ENCODE results near the gene POLR2C.
A peak's percentile ranks its signal among the peaks of the same experiment; 100 is the strongest.

Gene POLR2C

DNA sequence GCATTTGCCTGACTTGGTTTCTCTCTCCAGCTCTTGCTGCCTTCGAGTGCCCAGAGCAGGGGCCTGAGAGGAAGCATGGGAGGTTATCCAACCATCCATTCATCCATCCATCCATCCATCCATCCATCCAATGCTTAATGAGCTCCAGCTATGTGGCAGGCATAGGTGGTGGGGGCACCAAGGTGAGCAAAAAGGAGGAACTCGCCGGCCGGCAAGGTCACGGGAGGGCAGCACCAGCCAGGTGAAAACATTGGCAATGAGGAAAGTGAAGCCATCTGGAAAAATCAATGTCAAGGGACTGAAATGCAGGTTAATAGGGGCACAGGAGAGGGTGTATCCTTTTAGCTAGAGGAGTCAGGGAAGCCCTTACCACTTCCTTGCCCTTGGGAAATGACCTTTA is 42.0 kb downstream of the POLR2C start:
- no peak for DNase-seq

DNA sequence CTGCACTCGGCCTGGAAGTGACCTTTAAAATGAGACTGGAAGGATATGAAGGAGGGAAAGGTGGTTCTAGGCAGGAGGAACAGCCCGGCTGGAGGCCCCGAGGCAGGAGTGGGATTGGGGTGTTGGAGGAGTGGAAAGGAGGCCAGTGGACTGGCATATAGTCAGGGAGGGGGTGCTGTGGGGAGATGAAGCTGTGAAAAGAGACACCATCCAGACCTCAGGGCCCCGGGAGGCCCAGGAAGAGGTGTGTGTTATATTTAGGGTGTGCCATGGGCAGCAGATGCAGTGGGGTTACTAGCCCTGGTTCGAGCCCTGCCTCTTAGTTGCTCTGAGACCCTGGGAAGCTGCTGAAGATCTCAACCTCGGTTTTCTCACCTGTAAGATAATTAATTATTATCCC is 42.7 kb downstream of the POLR2C start:
- no peak for DNase-seq

DNA sequence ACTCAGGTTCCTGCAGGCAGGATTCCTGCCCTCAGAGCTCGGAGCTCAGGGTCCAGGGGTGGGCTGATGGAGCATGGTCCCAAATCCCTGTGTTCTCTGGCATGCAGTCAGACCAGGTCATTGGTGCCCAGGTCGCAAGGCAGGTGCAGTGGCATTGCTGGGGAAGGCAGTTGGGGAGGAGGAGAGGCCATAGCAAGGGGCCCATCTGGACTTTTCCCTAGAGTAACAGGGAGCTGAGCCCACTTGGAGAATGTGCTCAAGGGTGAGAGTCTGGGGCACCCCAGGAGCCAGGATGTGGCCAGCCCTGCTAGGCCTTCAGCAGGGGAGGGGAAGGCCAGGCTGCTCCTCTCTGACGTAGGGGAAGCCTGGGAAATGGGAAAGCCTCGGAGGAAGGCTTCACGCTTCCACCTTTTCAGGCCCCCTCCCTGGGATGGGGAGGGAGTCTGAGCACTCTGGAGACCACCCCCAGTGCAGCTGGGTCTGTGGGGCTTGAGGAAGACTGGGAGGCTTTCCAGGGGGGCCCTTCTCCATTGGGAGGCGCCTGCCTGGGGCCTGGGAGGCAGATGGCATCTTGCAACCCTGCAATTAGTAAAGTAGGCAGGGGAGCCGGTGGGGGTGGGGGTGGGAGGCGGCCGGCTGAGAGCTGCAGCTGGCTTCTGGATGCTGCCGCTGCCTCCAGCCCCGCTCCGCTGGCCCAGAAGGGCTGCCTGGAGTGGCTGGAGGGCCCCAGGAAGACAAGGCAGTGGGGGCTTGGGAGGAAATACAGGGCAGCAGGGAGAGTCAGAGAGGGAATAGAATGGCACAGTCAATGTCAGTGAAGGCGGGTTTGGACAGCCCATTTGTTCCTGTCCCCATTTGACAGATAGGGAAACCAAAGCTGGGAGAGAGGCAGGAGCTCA is 44.9 kb downstream of the POLR2C start:
- DNase-seq = no peak

DNA sequence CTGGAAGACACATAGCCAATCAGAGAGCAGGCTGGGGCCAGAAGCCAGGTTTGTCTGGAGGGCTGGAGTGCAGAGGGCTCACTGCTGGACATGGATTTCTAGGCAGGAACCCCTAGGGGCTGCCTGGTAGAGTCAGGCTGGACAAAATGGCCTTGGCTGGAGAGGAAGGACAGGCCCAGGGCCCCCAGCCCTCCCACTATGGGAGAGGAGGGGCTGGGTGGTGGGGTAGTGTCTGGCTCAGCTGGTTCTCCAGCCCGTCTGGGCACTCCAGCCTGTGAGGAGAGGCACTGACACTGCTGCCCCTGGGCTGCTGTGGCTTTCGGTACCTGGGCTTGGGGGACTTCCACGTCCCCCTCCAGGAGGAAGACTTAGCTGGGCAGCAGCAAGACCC is 45.6 kb downstream of the POLR2C start:
- DNase-seq = no peak

DNA sequence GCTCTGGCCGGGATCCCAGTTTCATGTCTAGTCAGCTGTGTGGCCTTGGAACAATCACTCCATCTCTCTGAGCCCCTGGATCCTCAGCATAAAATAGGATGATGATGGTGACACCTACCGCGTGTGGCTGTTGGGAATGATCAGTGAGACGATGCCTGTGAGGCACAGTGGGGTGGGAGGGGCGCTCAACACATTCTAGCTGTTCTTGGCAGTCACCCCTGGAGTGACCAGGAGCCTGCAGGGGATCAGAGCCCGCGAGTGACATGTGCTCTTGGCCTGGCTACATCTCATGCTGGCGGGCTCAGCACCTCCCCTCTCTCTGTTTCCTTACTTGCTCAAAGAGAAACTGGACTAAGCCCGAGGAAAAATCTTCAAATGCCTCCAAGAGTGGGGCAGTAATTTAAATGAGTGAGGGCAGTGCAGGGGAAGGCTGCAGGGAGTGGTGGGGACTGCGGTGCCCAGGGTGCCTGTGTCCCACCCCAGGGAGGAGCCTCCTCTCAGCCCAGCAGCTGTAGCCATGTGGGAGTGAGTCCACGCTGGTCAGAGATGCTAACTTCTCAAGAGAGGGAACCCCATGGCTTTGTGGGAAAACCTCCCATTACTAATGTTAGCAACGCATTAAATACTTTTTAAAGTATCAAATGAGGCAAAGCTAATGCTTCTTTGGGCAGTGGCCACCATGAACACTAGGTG is 46.9 kb downstream of the POLR2C start:
- no peak for DNase-seq

DNA sequence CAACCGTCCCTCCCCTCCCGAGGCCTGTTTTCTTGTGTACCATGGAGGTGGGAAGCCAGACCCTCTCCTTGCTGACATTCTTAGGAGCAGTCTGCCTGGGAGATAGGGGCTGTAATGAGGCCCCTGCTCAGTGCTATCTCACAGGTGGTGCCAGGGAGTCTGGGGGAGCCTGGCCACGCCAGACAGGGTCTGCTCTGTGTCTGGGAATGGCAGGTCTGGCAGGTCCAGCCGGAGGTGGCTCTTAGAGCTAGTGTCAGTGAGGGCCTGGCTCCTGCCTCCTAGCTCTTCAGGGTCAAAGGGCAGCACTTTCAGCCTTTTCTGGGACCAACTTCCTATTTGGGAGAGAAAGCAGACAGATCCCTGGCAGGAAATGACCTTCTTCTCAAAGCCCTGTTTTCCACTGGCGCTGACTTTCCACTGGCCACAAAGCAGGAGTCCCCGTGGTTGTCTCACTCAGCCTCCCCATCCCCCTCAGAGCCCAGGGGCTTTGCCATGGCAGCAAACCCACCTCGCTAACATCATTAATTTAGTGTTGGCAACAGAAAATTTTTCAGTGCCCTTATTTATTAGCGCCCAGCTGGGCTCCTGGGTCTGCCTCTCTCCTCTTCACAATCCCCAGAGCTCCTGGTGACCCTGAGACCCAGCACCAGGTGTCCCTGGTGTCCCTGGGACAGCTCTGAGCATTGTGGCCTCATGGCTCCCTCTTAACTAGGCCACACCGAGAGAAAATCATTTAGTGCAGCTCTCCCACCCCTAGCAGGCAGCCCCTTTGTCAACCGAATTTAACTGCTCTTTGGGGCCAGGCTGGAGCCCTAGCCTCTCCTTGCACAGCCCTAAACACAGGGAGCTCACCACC is 47.8 kb downstream of the POLR2C start:
- no peak for DNase-seq

DNA sequence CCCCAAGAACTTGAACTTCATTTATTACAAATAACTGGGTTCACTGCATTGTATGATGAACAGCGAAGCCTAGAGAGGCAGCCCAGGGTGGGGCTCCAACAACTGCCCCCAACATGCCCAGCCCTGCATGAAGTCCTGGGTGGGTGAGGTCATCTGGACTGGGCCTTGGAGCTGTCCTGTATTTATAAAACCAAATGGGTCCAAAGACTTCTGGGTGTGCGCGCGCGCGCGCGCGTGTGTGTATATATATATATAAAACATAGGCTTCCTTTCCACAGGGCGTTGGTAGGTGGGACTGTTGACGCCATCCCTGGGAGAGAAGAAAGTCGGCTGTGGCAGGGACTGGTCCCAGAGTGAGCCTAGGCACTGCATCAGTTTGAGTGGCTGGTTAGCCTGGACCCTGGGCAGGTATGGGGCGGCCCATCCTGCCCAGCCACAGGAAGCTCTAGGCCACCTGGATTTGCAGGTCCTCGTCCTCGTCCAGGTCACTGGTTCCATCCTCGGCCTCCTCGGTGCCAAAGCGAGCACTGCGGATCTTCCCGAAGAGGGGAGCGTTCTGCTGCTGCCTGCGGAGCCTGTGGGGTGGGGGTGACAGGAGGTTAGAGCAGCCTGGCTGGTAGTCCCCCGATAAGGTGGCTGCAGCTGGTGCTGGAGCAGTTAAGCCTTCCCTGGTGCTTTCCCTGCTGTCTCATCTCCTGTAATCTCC is 50.0 kb downstream of the POLR2C start:
- no peak for DNase-seq

DNA sequence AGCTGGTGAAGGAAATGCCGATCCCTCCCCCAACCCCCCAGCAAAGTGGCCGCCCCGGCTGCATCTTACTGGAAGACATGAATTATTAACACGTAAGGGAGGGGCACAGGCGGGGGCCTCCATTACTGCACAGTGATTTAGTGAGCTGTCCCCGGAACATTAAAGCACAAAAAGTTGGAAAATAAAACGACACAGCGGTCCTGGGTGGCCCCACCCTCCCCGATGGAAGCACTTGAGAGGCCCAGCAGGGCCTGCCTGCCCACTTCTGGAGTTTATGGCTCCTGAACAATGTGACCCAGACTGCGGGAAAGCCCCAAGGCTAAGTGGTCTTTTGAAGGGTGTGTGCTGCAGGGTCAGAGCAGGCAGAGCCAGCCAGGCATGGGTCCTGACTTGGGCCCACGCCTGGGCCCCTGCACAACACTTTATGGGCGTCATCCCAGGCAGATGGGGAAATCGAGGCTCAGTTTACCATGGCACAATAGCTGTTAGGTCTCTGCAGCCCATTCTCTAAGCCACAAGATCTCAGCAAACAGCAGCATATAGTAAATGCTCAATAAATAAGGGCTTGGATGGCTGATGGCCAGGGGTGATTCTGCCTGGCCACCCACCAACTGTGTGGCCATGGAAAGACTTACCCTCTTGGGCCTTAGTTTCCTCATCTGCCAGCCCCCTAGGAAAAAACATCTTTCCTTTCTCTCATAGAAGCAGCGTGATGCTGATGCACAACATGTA is 51.1 kb downstream of the POLR2C start:
- DNase-seq = no peak

DNA sequence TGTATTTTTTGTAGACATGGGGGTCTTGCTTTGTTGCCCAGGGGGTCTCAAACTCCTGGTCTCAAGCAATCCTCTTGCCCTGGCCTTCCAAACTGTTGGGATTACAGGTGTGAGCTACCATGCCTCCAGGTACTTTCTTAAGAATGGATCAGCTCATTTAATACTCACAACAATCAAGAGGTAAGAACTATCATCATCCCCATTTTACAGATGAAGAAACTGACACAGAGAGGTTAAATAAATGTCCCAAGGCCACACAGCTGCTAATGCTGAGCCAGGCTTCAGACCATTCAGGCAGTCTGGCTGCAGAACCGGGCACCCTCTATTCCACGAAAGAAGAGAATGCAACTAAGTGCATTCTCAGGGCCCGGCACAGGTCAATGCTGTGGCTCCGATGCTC is 51.9 kb downstream of the POLR2C start:
- DNase-seq = no peak

DNA sequence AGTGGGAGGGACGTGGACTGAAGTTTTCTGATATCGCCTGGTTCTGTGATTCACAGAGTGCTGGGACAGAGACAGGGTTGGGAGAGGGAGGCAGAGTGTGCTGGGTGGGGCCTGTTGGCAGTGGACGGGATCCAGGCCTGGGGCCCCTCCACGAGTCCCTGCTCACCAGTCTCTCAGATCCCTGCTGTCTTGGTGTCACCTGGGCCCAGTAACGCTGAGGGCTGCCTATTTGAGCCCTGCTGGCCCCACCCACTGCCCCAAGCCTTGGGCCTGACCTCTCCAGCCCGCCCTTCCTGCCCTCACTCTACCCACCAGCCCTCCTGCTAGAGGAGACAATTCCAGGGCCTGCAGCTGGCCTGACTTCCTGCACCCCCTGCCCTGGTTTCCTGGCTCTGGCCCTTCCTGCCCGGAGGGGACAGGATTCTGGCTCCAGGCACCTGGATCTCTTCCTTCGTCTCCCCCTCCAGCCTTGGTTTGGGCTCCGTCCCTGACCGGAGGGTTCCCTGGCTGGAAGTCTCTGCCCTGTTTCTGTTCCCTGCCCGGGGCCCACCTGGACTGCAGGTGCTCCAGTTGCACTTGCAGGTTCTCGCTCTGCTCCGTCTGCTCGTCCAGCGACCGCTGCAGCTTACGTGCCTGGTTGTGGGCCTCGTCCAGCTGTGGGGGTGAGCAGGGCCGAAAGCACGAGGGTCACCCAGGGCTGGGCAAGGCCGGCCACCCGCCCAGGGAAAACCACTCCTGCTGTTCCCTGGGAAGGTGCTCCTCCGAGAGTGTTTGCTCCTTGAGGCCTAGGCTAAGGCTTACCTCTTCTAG is 52.5 kb downstream of the POLR2C start:
- no peak for DNase-seq

DNA sequence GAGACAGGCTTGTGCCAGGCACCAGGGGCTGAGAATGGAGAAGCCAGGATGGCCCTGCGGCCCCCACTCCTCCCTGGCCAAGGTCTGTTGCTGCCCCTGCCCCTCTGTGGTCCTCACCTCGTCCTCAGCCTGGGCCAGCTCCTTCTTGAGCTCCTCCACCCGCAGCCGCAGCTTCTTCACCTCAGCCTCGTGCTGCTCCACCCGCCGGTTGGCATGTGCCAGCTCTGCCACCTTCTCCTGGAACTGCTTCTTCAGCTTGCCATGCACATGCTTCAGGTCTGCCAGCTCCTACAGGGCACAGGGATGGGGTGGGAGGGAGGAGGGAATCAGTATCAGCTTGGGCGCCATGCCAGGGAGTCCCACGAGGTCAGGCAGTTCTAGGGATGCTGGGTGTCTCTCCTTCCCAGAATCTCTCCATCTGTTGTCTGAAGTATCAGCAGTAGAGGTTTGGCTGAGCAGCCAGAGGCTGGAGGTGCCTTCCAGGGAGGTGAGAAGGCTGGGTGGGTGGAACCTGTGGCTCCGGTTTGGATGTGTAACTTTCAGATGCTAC is 53.8 kb downstream of the POLR2C start:
- DNase-seq = no peak

DNA sequence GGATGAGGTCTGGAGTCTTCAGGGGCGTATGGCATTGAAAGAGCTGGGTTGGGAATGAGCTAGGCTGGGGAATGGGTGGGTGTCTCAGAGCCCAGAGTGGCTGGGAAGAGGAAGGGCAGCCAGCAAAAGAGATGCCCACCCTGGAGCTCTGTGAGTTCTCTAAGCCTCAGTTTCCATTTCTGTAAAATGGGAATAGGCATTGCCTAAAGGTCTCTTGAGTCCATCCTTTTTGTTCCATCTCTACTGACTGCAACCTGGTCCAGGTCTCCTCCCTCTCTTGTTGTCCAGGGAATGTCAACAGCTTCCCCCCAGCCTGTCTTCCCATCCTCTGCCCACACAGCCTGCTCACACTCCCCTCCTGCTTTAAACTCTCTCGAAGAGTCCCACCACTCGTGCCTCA is 54.3 kb downstream of the POLR2C start:
- no peak for DNase-seq

DNA sequence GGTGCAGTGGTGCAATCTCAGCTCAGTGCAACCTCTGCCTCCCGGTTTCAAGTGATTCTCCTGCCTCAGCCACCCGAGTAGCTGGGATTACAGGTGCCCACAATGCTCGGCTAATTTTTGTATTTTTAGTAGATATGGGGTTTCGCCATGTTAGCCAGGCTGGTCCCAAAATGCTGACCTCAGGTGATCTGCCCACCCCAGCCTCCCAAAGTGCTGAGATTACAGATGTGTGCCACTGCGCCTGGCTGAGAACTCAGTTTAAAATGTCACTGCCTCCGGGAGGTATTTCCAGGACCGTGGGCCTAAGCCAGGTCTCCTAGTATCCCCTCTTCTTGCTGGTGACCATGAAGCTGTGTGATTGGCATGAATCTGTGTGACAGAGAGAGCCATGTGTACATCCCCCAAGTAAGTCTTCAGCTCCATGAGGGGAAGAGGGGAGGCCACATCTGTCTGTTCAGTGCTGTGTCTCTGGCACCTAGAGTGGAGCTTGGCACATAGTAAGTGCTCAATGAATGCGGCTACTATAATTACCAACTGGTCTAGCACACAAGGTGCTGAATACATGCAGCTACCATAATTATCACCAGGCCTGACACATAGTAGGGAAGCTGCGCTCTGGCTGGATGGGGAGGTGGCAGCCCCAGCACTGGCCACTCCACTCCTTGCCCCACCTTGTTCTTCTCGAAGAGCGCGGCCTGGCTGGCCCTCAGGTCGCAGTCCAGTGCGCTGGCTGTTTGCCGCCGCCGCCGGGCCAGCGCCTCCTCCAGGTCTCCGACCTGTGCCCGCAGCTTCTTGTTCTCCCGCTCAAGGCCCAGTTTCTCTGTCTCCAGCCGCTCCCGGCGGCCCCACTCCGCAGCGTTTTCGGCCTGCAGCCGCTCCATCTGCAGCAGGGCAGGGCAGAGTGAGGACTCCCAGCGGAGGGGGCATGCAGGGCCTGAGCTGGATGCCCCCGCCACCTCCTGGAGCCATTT is 55.2 kb downstream of the POLR2C start:
- no peak for DNase-seq

DNA sequence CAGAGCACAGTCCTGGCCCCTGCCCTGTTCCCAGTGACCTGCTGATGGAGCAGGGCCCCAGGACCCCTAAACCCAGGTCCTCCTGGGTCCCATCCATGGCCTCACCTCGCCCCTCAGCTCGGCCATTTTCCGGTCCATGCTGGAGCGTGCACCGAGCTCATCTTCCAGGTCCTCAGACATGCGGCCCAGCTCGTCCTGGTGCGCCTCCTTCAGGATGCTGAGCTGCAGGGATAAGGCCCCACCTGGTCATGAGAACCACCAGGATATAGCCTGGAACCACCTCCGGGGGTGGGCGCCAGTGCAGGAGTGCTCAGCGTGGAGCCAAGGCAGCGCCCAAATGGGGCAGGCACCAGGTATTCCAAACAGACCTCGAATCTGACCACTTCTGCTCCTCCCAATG is 56.0 kb downstream of the POLR2C start:
- DNase-seq = no peak

DNA sequence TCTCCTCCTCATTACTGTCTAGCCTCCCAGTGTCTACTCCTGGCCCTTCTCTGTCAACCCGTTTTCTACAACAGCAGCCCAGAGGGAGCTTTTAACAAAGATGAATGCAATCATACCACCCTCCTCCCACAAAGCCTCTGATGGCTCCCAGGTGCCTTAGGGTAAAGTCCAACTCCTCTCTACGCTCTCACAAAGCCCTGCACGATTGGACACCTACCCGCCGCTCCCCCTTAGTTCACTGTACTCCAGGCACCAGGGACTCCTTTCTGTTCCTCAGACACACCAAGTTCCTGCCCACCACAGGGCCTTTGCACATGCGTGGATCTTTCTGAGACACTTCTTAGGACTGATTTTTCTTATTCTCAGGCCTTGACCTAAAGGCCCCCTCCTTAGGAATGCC is 56.4 kb downstream of the POLR2C start:
- DNase-seq = no peak

DNA sequence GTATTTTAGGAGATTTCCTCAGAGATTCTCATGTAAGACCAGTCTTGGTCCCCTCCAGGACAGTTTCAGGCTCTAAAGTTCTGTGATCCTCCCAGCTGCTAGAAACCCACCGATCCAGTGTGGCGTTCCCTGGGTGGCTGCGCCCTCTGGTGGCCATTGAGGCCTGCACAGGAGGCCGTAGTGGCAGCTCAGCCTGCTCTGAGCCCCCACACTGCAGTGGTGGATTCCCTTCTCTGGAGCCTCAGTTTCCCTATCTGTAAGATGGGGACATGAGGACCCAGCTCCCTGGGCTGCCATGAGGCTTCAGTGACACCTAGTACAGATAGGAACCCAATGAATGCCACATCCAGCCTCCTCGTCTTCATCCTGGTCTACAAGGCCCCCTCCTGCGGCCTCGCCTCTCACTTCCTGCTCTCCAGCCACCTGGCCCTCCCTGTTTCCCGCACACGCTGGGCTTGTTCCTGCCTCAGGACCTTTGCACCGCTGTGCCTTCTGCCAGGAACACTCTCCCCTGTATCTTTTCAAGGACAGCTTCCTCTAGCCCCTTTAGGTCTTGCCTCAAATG is 57.4 kb downstream of the POLR2C start:
- DNase-seq = peak; percentile 87
